ENCODE measurements around the gene MRGPRE.

The MRGPRE gene

DNA sequence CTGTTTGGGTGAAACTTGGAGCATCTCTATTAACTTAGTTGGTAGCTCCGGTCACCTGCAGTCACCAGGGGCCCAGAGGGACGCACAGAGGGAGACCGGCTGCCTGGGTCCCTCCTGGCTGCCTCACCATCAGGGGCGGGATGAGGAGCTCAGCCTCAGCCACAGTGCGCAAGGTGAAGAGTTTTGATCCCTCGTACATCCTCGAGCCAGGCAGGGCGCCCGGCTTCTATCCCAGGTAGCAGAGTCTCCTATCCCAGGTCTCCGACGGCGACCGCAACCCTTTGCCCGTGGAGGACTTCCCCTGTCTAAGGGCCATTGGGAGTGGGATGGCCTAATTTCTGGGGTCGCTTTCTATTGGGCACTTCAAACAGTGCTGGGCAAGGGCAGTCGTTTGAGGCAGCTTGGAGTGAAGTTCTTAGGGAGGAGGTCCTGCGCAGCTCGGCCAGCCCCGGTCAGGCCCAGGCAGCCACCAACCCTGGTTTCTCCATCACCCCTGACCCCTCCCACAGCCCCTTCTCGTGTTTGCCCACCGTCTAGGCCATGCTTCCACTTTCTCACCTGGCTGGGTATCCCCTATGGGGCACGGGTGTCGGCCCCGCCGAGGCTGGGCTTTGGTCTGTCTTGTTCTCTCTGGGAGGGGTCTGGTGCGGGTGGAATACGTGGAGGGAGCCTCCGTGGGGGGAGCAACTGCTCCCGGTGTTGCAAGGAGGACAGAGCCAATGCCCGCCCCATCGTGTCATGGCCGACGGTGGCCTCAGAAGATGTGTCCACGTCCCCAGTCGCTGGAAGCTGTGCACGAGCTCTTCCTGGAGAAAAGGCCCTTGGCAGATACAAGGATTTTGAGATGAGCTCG is 10.0 kb downstream of the MRGPRE start:
- Mint-ChIP-seq H3K9me3 (no peaks in the 10 kb centered on the region), H3K4me1 (peaks cover 10% of the 10 kb centered on the region)

DNA sequence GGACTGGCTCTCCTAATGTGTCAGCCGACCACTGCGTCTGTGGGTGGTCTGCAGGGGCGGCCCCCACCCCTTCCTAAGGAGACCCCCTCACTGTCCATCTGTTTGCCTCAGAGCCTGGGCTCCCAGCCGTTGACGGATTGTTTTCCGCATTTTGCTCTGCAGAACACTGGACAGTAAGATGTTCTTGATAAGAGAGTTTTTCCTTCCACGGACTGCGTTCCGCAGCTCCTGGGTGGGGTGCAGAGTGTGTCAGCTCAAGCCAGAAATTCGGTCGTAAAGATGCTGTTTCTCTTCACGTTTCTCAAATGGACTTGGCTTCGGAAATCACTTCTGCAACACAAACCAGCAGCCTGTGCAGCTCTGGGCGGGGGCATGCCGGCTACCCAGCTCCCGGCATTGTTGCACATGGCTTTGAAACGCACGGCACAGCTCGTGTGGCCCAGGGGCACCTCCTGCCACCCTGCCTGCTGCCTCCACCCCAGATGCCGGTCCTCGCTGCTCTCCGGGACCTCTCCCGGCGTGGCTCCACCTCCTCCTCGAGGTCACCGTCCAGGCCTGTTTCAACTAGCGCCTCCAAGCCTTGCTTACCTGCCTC is 10.7 kb downstream of the MRGPRE start:
- Mint-ChIP-seq H3K27me3 (peaks cover 52% of the 10 kb centered on the region), H3K4me1 (peaks cover 14% of the 10 kb centered on the region), H3K4me3 (no peak overlapping the region), H3K36me3 (no peaks in the 10 kb centered on the region), H3K27ac (no peak overlapping the region), H3K9me3 (no peaks in the 10 kb centered on the region)
- CTCF ChIA-PET = no interaction called here
- DNase-seq = no peak

More for the DNA sequence above, 10.0 kb downstream of the MRGPRE start:
- Mint-ChIP-seq H3K27me3 (peaks cover 45% of the 10 kb centered on the region), H3K27ac (no peak overlapping the region), H3K36me3 (no peaks in the 10 kb centered on the region), H3K4me3 (no peak overlapping the region)
- CTCF ChIA-PET = no interaction called here
- DNase-seq = peak; percentile 19

DNA sequence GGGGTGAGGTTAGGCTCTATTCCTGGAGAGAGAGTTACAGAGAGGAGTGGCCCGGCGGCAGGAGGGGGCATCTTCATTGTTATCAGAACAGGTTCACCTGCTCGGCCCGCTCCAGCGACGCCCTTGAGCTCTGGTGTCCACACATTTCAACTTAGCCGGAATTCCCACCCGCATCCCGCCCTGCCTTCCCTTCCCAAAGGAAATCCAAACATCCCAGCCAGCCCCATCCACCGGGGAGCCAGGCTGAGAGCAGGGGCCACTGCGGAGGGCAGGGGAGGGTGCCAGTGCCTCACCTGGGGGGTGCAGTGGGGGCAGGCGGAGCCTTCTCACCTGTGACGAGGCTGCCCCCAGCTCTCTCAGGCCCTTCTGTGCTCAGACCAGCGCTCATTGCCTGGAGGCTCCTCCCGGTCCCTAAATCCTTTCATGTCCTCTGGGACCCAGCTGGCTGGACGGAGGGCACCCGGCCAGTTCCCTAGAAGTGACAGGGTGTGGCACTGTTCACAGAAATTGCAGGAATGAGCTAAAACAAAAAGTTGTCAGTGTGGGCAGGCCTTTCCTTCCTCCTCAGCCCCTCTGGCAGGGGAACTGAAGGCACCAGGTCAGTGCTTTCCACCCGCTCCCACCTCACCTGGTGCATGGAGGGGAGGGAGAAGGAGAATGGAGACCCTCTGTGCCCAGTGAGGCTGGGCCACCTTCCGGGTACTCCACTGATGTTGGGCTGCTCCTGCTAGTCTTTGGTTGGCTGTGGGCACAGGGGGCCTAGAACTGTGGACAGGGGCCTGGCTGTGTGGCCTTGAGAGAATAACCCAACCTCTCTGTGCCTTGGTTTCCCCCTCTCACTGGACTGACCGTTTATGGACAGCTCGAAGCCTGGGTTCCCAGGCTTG is 11.5 kb downstream of the MRGPRE start:
- Mint-ChIP-seq H3K9me3 (no peaks in the 10 kb centered on the region), H3K27me3 (peaks cover 58% of the 10 kb centered on the region), H3K4me3 (no peak overlapping the region), H3K36me3 (no peaks in the 10 kb centered on the region), H3K4me1 (peaks cover 14% of the 10 kb centered on the region), H3K27ac (no peak overlapping the region)
- DNase-seq = peak; percentile 18
- CTCF ChIA-PET = no interaction called here

DNA sequence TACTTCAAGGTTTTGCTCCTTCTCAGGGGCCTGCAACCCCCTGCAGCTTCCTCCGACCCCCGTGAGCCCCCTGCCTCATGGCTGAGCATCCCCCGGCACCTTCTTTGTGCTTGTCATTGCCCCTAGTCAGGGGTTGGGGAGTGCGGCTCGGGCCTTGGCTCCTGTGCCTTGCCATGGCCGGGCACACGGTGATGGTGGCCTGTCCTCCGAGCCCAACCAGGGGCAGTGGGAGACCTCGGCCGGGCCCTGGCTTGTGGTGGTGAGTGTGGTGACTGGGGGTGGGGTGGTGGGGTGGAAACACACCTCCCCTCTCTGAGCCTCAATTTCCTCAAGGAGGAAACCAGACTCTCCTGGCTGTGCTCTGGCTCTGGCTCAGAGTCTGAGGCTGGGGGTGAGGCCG is 12.1 kb downstream of the MRGPRE start:
- H3K27ac Mint-ChIP-seq = no peak overlapping the region
- DNase-seq = no peak
- H3K36me3 Mint-ChIP-seq = no peaks in the 10 kb centered on the region
- peaks cover 64% of the 10 kb centered on the region for H3K27me3 Mint-ChIP-seq
- peaks cover 14% of the 10 kb centered on the region for H3K4me1 Mint-ChIP-seq
- no peak overlapping the region for H3K4me3 Mint-ChIP-seq
- H3K9me3 Mint-ChIP-seq = no peaks in the 10 kb centered on the region
- CTCF ChIA-PET = interaction anchor here (1.0 to 1.1 kb wide), 2 partner anchors 110 to 121 kb away, joined by 3 read pairs; no protein-coding TSS in a partner anchor

DNA sequence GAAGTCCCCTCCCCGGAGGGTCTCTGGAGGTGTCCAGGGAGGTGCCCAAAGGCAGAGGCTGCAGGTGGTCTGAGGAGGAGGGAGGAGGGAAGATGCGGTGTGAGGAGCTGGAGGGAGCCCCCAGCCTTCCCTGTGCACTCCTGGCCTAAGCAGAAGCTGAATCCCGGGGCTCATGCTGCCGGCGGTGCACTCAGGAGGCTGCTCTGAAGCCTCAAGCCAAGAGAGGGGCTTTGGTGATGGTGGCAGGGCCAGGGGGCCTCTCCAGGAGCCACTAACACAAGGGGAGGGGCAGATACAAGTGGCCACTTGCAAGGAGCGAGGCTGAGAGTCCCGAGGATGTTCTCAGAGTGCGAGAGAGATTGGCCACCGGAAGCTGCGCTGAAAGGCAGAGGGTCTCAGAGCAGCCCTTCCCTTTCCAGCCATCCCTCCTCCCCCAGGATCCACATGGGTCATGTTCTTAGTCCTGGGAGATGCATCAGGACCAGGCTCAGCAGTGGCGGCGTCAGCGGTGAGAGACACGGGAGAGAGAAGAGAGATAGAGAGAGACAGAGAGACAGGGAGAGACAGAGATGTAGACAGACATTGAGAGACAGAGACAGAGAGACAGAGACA is 12.8 kb downstream of the MRGPRE start:
- H3K36me3 Mint-ChIP-seq = no peaks in the 10 kb centered on the region
- H3K4me3 Mint-ChIP-seq = no peak overlapping the region
- peak; percentile 14 for DNase-seq
- H3K27ac Mint-ChIP-seq = no peak overlapping the region
- H3K27me3 Mint-ChIP-seq = peaks cover 62% of the 10 kb centered on the region
- no peaks in the 10 kb centered on the region for H3K9me3 Mint-ChIP-seq
- CTCF ChIA-PET = interaction anchor here (1.0 to 1.1 kb wide), 2 partner anchors 109 to 122 kb away, joined by 3 read pairs; no protein-coding TSS in a partner anchor
- H3K4me1 Mint-ChIP-seq = peaks cover 14% of the 10 kb centered on the region

DNA sequence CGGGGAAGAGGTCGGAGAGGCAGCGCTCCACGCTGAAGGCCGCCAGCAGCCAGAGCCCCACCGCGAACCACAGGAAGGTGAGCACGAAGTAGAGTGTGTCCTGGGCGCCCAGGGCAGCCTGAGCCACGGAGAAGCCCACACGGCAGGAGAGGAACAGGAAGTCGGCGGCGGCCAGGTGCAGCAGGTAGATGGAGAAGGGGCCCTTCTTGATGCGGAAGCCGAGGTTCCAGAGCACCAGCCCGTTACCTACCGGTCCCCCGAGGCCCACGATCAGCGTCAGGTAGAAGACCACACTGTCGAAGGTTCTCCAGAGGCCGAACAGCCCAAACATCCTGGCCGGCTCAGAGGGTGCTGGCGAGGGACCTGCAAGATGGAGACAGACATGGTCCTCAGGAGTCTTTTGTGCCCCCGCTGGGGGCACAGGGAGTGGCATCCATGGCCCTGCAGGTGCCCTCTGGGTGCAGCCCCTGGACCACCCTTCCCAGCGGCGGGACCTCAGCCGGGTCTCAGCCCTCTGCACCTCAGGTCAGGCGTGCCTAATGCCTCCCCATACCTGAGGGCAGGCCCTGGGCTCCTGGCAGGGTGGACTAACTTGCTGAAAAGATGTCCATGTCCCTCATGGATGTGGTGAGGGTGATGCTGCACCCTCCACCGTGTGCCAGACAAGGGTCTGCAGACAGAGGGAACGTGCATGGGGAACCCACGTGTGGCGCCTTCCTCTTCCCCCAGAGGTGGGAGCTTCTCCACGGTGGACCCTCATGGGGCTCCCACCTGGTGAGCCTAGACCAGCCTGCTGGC is 13.5 kb downstream of the MRGPRE start, which contains the start of gene MRGPRG:
MRGPRG (minus strand) TSS at position 331 of the 798 bp plus-strand sequence; CDS start at position 331, 0 bp downstream.
- Mint-ChIP-seq H3K4me1 (peaks cover 14% of the 10 kb centered on the region), H3K4me3 (no peak within 1 kb of the TSS), H3K27ac (no peak within 1 kb of the TSS), H3K9me3 (no peaks in the 10 kb centered on the region), H3K36me3 (no peaks in the 10 kb centered on the region), H3K27me3 (peaks cover 58% of the 10 kb centered on the region)
- DNase-seq = peak; percentile 14
- CTCF ChIA-PET = interaction anchor here (1.0 to 1.1 kb wide), 2 partner anchors 109 to 123 kb away, joined by 3 read pairs; no protein-coding TSS in a partner anchor

DNA sequence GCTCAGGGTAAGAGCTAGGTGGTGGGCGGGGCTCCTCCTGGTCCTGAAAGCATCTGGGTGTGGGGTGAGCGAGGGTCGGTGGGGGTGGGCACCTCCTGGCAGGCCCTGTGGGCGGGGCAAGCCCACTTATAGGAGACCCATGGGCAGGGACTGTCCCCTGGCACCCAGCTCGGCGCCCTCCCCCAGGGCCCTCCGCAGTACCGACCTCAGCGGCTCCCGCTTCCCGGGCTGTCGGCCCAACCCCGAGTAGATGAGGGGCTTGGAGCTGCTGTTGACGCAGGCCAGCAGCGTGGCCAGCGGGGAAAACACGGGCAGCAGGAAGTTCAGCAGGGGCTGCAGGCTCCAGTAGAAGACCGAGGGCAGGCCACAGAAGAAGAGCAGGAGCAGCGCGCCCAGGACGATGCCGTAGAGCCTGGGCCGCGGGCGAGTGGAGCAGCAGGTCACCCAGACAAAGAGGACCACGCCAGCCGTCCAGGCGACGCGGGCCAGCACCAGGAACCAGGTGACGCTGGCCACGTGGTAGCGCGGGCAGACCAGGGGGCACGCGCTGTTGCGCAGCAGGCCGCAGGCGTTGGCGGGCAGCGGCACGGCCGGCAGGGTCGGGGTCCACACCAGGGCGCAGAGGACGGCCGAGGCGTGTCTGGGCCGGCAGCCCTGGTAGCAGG is 14.3 kb downstream of the MRGPRE start:
- Mint-ChIP-seq H3K4me3 (no peak overlapping the region), H3K27ac (no peak overlapping the region), H3K9me3 (no peaks in the 10 kb centered on the region), H3K4me1 (peaks cover 9% of the 10 kb centered on the region), H3K36me3 (no peaks in the 10 kb centered on the region), H3K27me3 (peaks cover 55% of the 10 kb centered on the region)
- CTCF ChIA-PET = no interaction called here
- DNase-seq = peak; percentile 14

DNA sequence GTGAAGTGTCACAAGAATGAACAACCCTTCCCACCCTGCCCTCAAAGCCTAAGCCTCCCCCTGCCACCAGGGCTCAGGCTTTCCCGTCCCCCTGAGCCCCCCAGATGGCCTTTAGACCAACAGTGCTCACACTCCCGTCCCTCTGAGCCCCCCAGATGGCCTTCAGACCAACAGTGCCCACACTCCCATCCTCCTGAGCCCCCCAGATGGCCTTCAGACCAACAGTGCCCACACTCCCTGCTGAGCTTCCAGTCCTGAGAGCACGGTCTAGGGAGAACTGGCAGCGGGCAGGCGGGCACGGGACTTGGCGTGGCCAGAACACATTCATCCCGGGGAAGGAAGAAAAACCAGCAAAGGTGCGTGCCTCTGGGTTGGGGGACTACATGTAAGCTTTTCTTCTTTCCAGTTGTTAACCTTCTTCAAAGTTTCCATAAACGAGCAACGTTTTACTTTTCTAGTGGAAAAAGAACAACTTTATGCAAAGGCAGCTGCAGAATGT is 16.1 kb downstream of the MRGPRE start:
- CTCF ChIA-PET = interaction anchor here (1.2 to 1.7 kb wide), 2 partner anchors 10 to 105 kb away, joined by 3 to 5 read pairs; no protein-coding TSS in a partner anchor
- Mint-ChIP-seq H3K4me1 (peaks cover 4% of the 10 kb centered on the region), H3K27me3 (peaks cover 50% of the 10 kb centered on the region), H3K27ac (no peak overlapping the region), H3K4me3 (no peak overlapping the region), H3K36me3 (no peaks in the 10 kb centered on the region), H3K9me3 (no peaks in the 10 kb centered on the region)
- DNase-seq = peak; percentile 3

DNA sequence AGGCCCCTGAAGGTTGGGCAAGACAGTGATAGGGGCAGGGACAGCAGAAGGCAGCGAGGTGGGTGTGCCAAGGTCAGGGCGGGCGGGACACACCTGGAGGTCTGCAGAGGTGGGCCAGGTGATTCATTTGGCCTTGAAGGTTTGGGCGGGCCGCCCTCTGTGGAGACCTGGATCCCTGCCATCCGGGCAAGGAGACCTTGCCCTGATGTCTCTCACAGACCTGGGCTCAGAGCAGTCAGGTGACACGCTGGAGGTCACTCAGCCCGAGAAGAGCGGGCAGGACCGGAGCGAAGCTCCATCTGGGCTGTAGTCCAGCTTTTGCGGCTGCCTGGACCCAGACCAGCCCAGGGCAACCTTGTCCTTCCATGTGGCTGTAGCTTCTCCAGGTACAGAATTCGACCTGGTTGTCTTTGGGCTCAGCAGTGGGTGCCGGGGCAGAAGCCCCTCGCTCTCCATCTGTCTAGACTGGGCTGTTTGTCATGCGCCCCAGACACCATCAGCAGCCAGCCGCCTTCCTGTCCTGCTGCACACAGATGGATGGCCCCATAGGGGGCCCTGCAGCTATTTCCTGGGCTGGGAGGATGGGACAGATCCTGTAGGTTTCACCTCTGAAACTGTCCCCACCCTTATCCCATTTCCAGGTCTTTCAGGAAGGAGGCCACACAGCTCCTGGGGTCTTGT is 16.7 kb downstream of the MRGPRE start:
- Mint-ChIP-seq H3K36me3 (no peaks in the 10 kb centered on the region), H3K9me3 (no peaks in the 10 kb centered on the region), H3K27me3 (peaks cover 46% of the 10 kb centered on the region), H3K4me1 (peaks cover 4% of the 10 kb centered on the region), H3K27ac (no peak overlapping the region), H3K4me3 (no peak overlapping the region)
- CTCF ChIA-PET = interaction anchor here (1.2 to 1.7 kb wide), 2 partner anchors 10 to 105 kb away, joined by 3 to 5 read pairs; no protein-coding TSS in a partner anchor
- peak; percentile 13 for DNase-seq

DNA sequence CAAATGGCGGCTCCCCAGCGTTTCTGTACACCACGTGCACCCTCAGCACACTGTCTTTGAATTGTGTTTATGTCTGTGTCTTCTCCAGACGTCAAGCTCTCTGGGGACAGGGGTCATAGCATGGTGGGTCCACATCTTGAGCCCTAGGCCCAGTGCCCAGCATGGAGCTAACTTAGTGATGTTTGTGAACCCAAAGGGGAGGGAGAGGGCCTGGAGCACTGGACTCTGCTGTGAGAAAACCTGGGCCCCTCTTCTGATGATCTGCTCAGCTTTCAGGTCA is 17.9 kb downstream of the MRGPRE start:
- H3K4me3 Mint-ChIP-seq = no peak overlapping the region
- H3K27me3 Mint-ChIP-seq = peaks cover 40% of the 10 kb centered on the region
- CTCF ChIA-PET = no interaction called here
- H3K27ac Mint-ChIP-seq = no peak overlapping the region
- H3K36me3 Mint-ChIP-seq = no peaks in the 10 kb centered on the region
- peaks cover 4% of the 10 kb centered on the region for H3K4me1 Mint-ChIP-seq
- no peak for DNase-seq
- no peaks in the 10 kb centered on the region for H3K9me3 Mint-ChIP-seq

DNA sequence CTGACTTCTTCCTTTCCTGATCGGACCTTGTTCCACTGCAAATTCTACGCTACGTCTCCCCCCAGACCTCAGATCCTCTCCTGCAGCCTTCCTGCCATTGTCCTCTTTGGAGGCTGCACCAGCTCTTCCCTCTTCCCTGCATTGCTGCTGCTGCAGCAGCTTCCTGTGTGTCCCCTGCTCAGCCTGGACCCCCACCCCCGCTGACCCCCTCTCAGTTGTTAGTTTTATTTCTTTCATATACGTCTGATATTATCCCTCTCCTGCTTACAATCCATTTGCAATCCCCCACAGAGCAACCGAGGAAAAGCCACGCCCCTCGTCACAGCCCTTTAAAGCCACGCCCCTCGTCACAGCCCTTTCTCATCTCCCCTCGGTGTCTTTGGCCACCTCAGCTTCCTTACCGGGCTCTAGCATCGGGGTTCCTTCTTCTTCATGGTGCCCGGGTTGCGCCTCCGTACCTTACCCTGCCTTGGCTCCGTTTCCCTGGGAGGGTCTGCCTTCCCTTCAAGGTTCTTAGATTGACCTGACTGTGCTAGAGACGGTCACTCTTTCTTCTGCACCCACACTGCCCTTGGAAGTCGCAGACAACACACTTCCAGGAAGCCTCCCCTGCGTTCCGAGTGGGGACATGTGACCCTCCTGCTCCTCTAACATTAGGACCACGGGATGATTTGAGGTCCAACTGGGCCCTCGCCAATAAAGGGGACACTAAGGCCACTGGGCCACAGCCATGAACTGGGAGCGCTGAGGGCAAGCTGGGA is 18.4 kb downstream of the MRGPRE start:
- Mint-ChIP-seq H3K4me3 (no peak overlapping the region), H3K4me1 (peaks cover 4% of the 10 kb centered on the region), H3K36me3 (no peaks in the 10 kb centered on the region), H3K9me3 (no peaks in the 10 kb centered on the region), H3K27me3 (peaks cover 41% of the 10 kb centered on the region), H3K27ac (no peak overlapping the region)
- CTCF ChIA-PET = no interaction called here
- DNase-seq = peak; percentile 11

DNA sequence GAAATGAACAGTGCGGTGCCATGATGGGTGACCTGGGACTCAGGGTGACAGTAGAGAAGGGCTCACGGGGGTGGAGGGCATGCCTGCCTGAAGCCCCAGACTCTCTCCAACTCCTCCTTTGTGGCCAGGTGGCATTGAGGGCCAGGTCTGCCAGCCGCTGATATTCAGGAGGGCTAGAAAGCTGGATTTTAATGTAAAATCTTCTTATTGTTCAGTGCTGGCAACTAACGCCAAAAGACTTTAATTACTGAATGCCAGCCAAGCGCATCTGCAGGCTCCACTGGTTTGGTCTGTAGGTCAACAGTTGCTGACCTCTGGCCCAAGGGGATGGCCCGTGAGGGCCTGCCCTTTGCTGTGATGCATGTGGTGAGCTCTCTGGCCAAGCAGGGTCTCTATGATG is 23.9 kb downstream of the MRGPRE start:
- no peaks in the 10 kb centered on the region for H3K4me1 Mint-ChIP-seq
- no peak for DNase-seq
- H3K4me3 Mint-ChIP-seq = no peak overlapping the region
- H3K9me3 Mint-ChIP-seq = no peaks in the 10 kb centered on the region
- no peaks in the 10 kb centered on the region for H3K36me3 Mint-ChIP-seq
- H3K27ac Mint-ChIP-seq = no peak overlapping the region
- H3K27me3 Mint-ChIP-seq = peaks cover 32% of the 10 kb centered on the region
- CTCF ChIA-PET = no interaction called here
